CD14-positive monocyte (primary cell): ENCODE measurements around the gene OR52W1. TPM values are rescaled to one million over a fixed set of nuclear protein-coding genes. Genes with fewer than 3 reads are reported as not detected.
A peak's percentile ranks its signal among the peaks of the same experiment; 100 is the strongest.
"Not testable (repeated sequence)": the region's sequence is repeated elsewhere in the genome, so short reads cannot be mapped to it uniquely, and the experiment has no call there.

Experiments
- DNase-seq, 3 donors: peaks; one replicate each; pipeline ENCODE4 v3.0.0-alpha.2; 2011 to 2022
- H2AFZ ChIP-seq: 2 replicates; pipeline ENCODE4 v1.6.0; 2012; ENCODE audit warnings: mild to moderate bottlenecking, low read depth, low read length, inconsistent platforms; ENCODE audit not compliant: insufficient read depth, poor library complexity, severe bottlenecking
- H3K27ac ChIP-seq, 2 donors: 1 replicate in 1 of 2; 2 replicates in 1 of 2; pipeline ENCODE4 v1.5.1; 2012 to 2013; ENCODE audit warnings: low read length in 2 of 2, control low read depth in 1 of 2, inconsistent platforms in 1 of 2, low read depth in 1 of 2, mild to moderate bottlenecking in 1 of 2
- H3K27me3 ChIP-seq, 2 donors: one replicate each; pipeline versions ENCODE4 v1.6.0 to v1.6.1; 2011 to 2013; ENCODE audit warnings: low read length in 2 of 2; ENCODE audit not compliant: control insufficient read depth in 2 of 2, insufficient read depth in 2 of 2
- H3K36me3 ChIP-seq, 2 donors: replicated peaks in 1 of 2; 1 replicate in 1 of 2; 2 replicates in 1 of 2; pipeline versions ENCODE4 v1.5.1 to v1.6.1; 2012 to 2013; ENCODE audit warnings: low read length in 2 of 2, control low read depth in 1 of 2, inconsistent platforms in 1 of 2, mild to moderate bottlenecking in 1 of 2; ENCODE audit not compliant: insufficient read depth in 2 of 2, control insufficient read depth in 1 of 2
- H3K4me1 ChIP-seq, 2 donors: 1 replicate in 1 of 2; 2 replicates in 1 of 2; pipeline versions ENCODE4 v1.5.1 to v1.6.1; 2012 to 2013; ENCODE audit warnings: low read length in 2 of 2, control low read depth in 1 of 2, inconsistent platforms in 1 of 2, mild to moderate bottlenecking in 1 of 2, moderate library complexity in 1 of 2; ENCODE audit not compliant: insufficient read depth in 2 of 2, control insufficient read depth in 1 of 2
- H3K4me2 ChIP-seq: replicated peaks from 2 replicates; pipeline ENCODE3; 2012; ENCODE audit warnings: low read length, moderate library complexity, mild to moderate bottlenecking; ENCODE audit not compliant: poor library complexity, severe bottlenecking; ENCODE audit errors: extremely low read depth
- H3K4me3 ChIP-seq, 3 experiments: fragments of 200-600 bp in 1 of 3; sonication (generic) in 1 of 3; replicated peaks in 1 of 3; 1 replicate in 2 of 3; 2 replicates in 1 of 3; pipeline ENCODE4 v1.5.1; 2011 to 2013; ENCODE audit warnings: low read length in 3 of 3, mild to moderate bottlenecking in 3 of 3, control low read depth in 2 of 3, low read depth in 2 of 3, inconsistent platforms in 1 of 3, moderate library complexity in 1 of 3
- H3K79me2 ChIP-seq: 2 replicates; pipeline ENCODE4 v1.6.0; 2012; ENCODE audit warnings: mild to moderate bottlenecking, control low read depth, inconsistent platforms, low read length, moderate library complexity; ENCODE audit not compliant: insufficient read depth
- H3K9ac ChIP-seq: 2 replicates; pipeline ENCODE4 v1.6.0; 2017; ENCODE audit warnings: low read length, mild to moderate bottlenecking; ENCODE audit not compliant: insufficient read depth, poor library complexity, severe bottlenecking
- H3K9me3 ChIP-seq, 2 donors: replicated peaks in 1 of 2; 1 replicate in 1 of 2; 2 replicates in 1 of 2; pipeline versions ENCODE4 v1.5.1 to v1.6.1; 2012 to 2013; ENCODE audit warnings: low read length in 2 of 2, control low read depth in 1 of 2; ENCODE audit not compliant: control insufficient read depth in 1 of 2, insufficient read depth in 1 of 2
- H4K20me1 ChIP-seq: 2 replicates; pipeline ENCODE4 v1.6.0; 2012; ENCODE audit warnings: mild to moderate bottlenecking, low read length, control low read depth, moderate library complexity; ENCODE audit not compliant: insufficient read depth
- H3K27ac Mint-ChIP-seq, 7 donors: one replicate each; pipeline ENCODE4 v1.8.0; 2020; ENCODE audit warnings: mild to moderate bottlenecking in 7 of 7, mixed read lengths in 7 of 7, moderate library complexity in 6 of 7, inconsistent platforms in 2 of 7
- H3K27me3 Mint-ChIP-seq, 3 donors: one replicate each; pipeline ENCODE4 v1.8.0; 2021 to 2022; ENCODE audit warnings: low read depth in 3 of 3, mild to moderate bottlenecking in 3 of 3, mixed read lengths in 3 of 3, moderate library complexity in 3 of 3, inconsistent platforms in 1 of 3
- H3K36me3 Mint-ChIP-seq, 2 donors: one replicate each; pipeline ENCODE4 v1.8.0; 2020; ENCODE audit warnings: mixed read lengths in 2 of 2, inconsistent platforms in 1 of 2, mild to moderate bottlenecking in 1 of 2
- H3K4me1 Mint-ChIP-seq: one replicate; pipeline ENCODE4 v1.8.0; 2020; ENCODE audit warnings: mild to moderate bottlenecking, mixed read lengths
- H3K4me3 Mint-ChIP-seq, 2 donors: one replicate each; pipeline ENCODE4 v1.8.0; 2020; ENCODE audit warnings: mild to moderate bottlenecking in 2 of 2, mixed read lengths in 2 of 2, moderate library complexity in 1 of 2
- H3K9me3 Mint-ChIP-seq, 7 donors: one replicate each; pipeline ENCODE4 v1.8.0; 2020 to 2022; ENCODE audit warnings: mixed read lengths in 7 of 7, mild to moderate bottlenecking in 6 of 7, moderate library complexity in 6 of 7, inconsistent platforms in 2 of 7
- WGBS: methylation state at CpG from one replicate; pipeline ENCODE4 v1.1.5; 2013; ENCODE audit warnings: missing lambda C conversion rate; ENCODE audit not compliant: insufficient coverage; 5-methylcytosine and 5-hydroxymethylcytosine counted together
- intact Hi-C, 2 donors: fragments of 100-400 bp; cut with micrococcal nuclease; formaldehyde crosslinking; loops; one replicate each; pipeline versions ENCODE4 v1.15.0 to v1.15.1; 2023
- polyA plus RNA-seq, 3 donors: library from polyadenylated mRNA; depleted of rRNA in 1 of 3; unstranded in 2 of 3; stranded (reverse) in 1 of 3; fragments of 300-500 nt in 2 of 3; fragments of >200 nt in 1 of 3; fragmentation: Illumina TruSeq in 2 of 3; gene quantifications; 1 replicate in 2 of 3; 2 replicates in 1 of 3; pipeline ENCODE4 v1.2.3, GENCODE V29; 2012 to 2021
- TF ChIP-seq, protein P1 (sequence below): fragments of 200-600 bp; IDR thresholded peaks from one replicate; pipeline ENCODE4 v1.8.0; 2022; ENCODE audit warnings: antibody characterized with exemption, mild to moderate bottlenecking

Gene OR52W1
- polyA plus RNA-seq, 3 donors = not detected

- no peak overlapping the region for H3K27ac ChIP-seq
- Mint-ChIP-seq H3K4me3 (no peak overlapping the region), H3K9me3 (peaks cover 0 to 2% (median 0%) of the 10 kb centered on the region in 7 donors), H3K27me3 (peaks cover 4 to 5% (median 4%) of the 10 kb centered on the region in 3 donors), H3K4me1 (peaks cover 18% of the 10 kb centered on the region), H3K36me3 (no peaks in the 10 kb centered on the region), H3K27ac (no peak overlapping the region)
- H3K4me1 ChIP-seq = peaks cover 8 to 16% of the 10 kb centered on the region in 2 donors
- no peak overlapping the region for H3K4me2 ChIP-seq
- no peaks in the 10 kb centered on the region for H3K27me3 ChIP-seq
- no peak overlapping the region for H3K9ac ChIP-seq
- DNase-seq = no peak
- H3K36me3 ChIP-seq = no peaks in the 10 kb centered on the region
- WGBS = 100% methylated on average over 2 of the region's 2 CpGs
- intact Hi-C loops = no loop called here
- H4K20me1 ChIP-seq = no peaks in the 10 kb centered on the region
- H3K79me2 ChIP-seq = no peaks in the 10 kb centered on the region
- TF ChIP-seq, protein P1, sequence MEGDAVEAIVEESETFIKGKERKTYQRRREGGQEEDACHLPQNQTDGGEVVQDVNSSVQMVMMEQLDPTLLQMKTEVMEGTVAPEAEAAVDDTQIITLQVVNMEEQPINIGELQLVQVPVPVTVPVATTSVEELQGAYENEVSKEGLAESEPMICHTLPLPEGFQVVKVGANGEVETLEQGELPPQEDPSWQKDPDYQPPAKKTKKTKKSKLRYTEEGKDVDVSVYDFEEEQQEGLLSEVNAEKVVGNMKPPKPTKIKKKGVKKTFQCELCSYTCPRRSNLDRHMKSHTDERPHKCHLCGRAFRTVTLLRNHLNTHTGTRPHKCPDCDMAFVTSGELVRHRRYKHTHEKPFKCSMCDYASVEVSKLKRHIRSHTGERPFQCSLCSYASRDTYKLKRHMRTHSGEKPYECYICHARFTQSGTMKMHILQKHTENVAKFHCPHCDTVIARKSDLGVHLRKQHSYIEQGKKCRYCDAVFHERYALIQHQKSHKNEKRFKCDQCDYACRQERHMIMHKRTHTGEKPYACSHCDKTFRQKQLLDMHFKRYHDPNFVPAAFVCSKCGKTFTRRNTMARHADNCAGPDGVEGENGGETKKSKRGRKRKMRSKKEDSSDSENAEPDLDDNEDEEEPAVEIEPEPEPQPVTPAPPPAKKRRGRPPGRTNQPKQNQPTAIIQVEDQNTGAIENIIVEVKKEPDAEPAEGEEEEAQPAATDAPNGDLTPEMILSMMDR = no peak
- no peak overlapping the region for H2AFZ ChIP-seq
- no peaks in the 10 kb centered on the region for H3K9me3 ChIP-seq
- no peak overlapping the region for H3K4me3 ChIP-seq
Observed at GRCh38 chr11:6245536-6245935, 46.5 kb downstream of the OR52W1 start.

GRCh38 chr11:6248248-6248647 is 49.2 kb downstream of the OR52W1 start:
- DNase-seq = no peak
- Mint-ChIP-seq H3K27ac (no peak overlapping the region), H3K9me3 (peaks cover 0 to 2% (median 0%) of the 10 kb centered on the region in 7 donors), H3K4me3 (no peak overlapping the region), H3K4me1 (peaks cover 8% of the 10 kb centered on the region), H3K27me3 (peaks cover 1 to 5% (median 5%) of the 10 kb centered on the region in 3 donors), H3K36me3 (no peaks in the 10 kb centered on the region)
- Histone ChIP-seq H3K4me1 (peaks cover 0 to 6% of the 10 kb centered on the region in 2 donors), H3K4me2 (no peak overlapping the region), H3K9me3 (no peaks in the 10 kb centered on the region), H3K36me3 (no peaks in the 10 kb centered on the region), H3K9ac (no peak overlapping the region), H3K4me3 (no peak overlapping the region), H3K27ac (no peak overlapping the region), H3K79me2 (no peaks in the 10 kb centered on the region), H3K27me3 (no peaks in the 10 kb centered on the region), H4K20me1 (no peaks in the 10 kb centered on the region), H2AFZ (no peak overlapping the region)
- TF ChIP-seq, protein P1 = no peak
- intact Hi-C loops = no loop called here
- no CpG with 5 or more reads among the region's 1 CpG for WGBS

DNA sequence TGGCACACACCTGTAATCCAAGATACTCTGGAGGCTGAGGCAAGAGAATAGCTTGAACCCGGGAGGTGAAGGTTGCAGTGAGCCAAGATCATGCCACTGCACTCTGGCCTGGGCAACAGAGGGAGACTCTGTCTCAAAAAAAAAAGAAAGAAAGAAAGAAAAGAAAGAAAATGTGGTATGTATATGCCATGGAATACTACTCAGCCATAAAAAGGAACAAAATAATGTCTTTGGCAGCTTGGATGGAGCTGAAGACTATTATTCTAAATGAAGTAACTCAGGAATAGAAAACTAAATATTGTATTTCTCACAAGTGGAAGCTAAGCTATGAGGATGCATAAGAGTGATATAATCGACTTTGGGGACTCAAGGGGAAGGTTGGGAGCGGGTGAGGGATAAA is 49.9 kb downstream of the OR52W1 start:
- H3K4me1 ChIP-seq, H2AFZ ChIP-seq, H3K9me3 ChIP-seq, H3K9ac ChIP-seq, H4K20me1 ChIP-seq, H3K4me1 Mint-ChIP-seq, H3K36me3 ChIP-seq, H3K27ac ChIP-seq, H3K36me3 Mint-ChIP-seq, H3K79me2 ChIP-seq, DNase-seq, H3K9me3 Mint-ChIP-seq, H3K4me2 ChIP-seq, H3K27me3 ChIP-seq, H3K4me3 ChIP-seq, H3K27me3 Mint-ChIP-seq, intact Hi-C loops, H3K4me3 Mint-ChIP-seq: not testable (repeated sequence)
- 100% methylated on average over 1 of the region's 3 CpGs for WGBS
- peak overlapping the region in 1 of 7 donors; percentile 17 for H3K27ac Mint-ChIP-seq
